ENCODE measurements around the gene ARHGEF11.

The ARHGEF11 gene

GRCh38 chr1:156893048-156893953 lies 152.2 kb downstream of the ARHGEF11 start, which contains the start of gene PEAR1:
TSS of gene PEAR1 (plus strand) at chr1:156893718. CDS start at chr1:156903927, 10,209 bp downstream.
- no peak within 1 kb of the TSS for H3K27ac Mint-ChIP-seq
- H3K4me3 Mint-ChIP-seq = peak within 1 kb of the TSS; percentile 48
- peaks cover 62% of the 10 kb centered on the region for H3K27me3 Mint-ChIP-seq
- H3K4me1 Mint-ChIP-seq (ENCODE audit: low read depth) = peaks cover 10% of the 10 kb centered on the region
- no peaks in the 10 kb centered on the region for H3K36me3 Mint-ChIP-seq (ENCODE audit: low read depth)
- no peaks in the 10 kb centered on the region for H3K9me3 Mint-ChIP-seq

DNA sequence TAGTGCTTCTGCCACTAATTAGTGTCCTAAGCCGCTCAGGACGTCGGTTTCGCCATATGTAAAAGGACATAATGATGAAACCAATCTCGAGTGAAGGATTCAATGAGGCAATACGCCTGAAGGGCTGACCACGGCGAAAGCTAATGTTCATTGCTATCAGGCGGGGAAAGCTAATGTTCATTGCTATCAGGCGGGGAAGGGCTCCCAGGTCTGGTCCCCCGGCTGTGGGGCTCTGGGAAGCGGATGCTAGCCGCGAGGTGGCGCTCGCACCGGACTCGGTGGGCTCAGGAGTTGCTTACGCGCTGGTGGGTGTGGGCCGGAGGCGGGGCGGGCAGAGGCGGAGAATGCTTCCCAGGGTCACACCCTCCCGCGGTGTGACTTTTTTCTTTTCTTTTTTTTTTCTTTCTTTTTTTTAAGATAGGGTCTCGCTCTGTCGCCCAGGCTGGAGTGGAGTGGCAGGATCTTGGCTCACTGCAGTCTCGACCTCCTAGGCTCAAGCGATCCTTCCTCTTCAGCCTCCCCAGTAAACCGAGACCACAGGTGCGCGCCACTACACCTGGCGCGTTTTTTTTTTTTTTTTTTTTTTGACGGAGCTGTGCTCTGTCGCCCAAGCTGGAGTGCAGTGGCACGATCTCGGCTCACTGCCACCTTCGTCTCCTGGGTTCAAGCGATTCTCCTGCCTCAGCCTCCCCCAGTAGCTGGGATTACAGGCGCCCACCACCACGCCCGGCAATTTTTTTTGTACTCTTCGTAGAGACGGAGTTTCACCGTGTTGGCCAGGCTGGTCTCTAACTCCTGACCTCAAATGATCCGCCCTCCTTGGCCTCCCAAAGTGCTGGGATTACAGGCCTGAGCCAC lies 153.1 kb downstream of the ARHGEF11 start:
- peaks cover 59% of the 10 kb centered on the region for H3K27me3 Mint-ChIP-seq
- H3K4me3 Mint-ChIP-seq = peak overlapping the region; percentile 48
- H3K4me1 Mint-ChIP-seq (ENCODE audit: low read depth) = peaks cover 7% of the 10 kb centered on the region
- H3K36me3 Mint-ChIP-seq (ENCODE audit: low read depth) = no peaks in the 10 kb centered on the region
- no peak overlapping the region for H3K27ac Mint-ChIP-seq
- no peaks in the 10 kb centered on the region for H3K9me3 Mint-ChIP-seq

DNA sequence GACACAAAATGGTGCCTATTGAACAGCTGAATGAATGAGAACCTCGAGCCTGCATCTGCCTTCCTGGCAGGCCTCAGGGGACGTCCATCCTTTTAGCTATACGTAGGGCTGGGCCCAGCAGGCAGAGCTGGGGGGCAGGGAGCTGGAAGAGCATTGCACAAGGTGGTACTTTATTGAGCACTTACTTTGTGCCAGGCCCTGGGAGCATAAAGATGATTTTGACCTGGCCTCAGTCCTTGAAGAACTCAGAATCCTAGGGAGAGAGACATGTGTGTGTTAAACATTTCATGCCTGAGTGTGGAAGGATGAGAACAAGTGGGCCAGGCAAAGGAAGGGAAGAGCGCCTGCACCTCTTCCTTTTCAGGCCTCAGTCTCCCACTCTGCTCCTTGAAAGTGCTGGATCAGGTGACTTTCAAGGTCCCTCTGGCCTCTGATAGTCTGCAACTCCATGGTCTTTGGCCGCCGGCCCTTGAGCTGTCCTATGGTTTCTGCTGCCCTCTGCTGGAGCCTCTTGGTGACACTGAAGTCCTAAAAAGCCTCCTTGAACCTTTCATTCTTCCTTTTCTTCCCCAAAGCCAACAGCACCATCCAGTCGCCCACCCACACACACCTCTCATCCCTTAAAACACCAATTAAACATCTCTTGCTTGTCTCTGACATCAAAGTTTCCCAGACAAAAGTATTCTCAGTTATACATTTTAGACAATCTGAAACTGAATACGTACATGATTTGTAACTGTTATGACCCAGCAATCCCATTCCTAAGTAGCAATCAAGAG lies 155.6 kb downstream of the ARHGEF11 start:
- no peak overlapping the region for H3K27ac Mint-ChIP-seq
- H3K27me3 Mint-ChIP-seq = peaks cover 55% of the 10 kb centered on the region
- H3K4me3 Mint-ChIP-seq = no peak overlapping the region

DNA sequence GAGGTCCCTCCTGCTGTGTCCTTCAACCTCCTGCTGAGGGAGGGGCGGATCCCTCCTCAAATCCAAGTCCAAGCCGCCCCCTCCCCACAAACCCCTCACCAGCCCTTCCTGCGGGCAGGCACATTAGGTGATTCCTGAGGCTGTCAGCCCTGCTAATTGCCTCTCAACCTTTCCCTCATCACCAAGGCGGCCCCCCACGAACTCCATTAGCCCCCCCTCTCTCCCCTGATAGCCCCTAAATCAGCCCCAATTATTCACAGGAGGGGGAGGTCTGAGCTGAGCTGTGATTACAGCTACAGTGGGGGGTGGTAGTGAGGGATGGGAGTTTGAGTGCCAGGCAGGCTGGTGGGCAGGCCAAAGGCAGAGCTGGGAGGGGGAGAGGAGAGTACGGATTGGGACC lies 157.8 kb downstream of the ARHGEF11 start:
- H3K9me3 Mint-ChIP-seq = no peaks in the 10 kb centered on the region
- no peaks in the 10 kb centered on the region for H3K36me3 Mint-ChIP-seq (ENCODE audit: low read depth)
- peaks cover 40% of the 10 kb centered on the region for H3K27me3 Mint-ChIP-seq

More for the DNA sequence above, 155.6 kb downstream of the ARHGEF11 start:
- Mint-ChIP-seq H3K36me3 (ENCODE audit: low read depth) (no peaks in the 10 kb centered on the region), H3K4me1 (ENCODE audit: low read depth) (peaks cover 7% of the 10 kb centered on the region), H3K9me3 (no peaks in the 10 kb centered on the region)

GRCh38 chr1:156887317-156887716 lies 158.2 kb downstream of the ARHGEF11 start:
- Mint-ChIP-seq H3K27ac (no peak overlapping the region), H3K27me3 (peaks cover 40% of the 10 kb centered on the region), H3K36me3 (ENCODE audit: low read depth) (no peaks in the 10 kb centered on the region), H3K4me3 (no peak overlapping the region), H3K9me3 (no peaks in the 10 kb centered on the region), H3K4me1 (ENCODE audit: low read depth) (peaks cover 4% of the 10 kb centered on the region)

More for the DNA sequence above, 157.8 kb downstream of the ARHGEF11 start:
- no peak overlapping the region for H3K27ac Mint-ChIP-seq
- H3K4me1 Mint-ChIP-seq (ENCODE audit: low read depth) = peaks cover 4% of the 10 kb centered on the region
- H3K4me3 Mint-ChIP-seq = no peak overlapping the region

DNA sequence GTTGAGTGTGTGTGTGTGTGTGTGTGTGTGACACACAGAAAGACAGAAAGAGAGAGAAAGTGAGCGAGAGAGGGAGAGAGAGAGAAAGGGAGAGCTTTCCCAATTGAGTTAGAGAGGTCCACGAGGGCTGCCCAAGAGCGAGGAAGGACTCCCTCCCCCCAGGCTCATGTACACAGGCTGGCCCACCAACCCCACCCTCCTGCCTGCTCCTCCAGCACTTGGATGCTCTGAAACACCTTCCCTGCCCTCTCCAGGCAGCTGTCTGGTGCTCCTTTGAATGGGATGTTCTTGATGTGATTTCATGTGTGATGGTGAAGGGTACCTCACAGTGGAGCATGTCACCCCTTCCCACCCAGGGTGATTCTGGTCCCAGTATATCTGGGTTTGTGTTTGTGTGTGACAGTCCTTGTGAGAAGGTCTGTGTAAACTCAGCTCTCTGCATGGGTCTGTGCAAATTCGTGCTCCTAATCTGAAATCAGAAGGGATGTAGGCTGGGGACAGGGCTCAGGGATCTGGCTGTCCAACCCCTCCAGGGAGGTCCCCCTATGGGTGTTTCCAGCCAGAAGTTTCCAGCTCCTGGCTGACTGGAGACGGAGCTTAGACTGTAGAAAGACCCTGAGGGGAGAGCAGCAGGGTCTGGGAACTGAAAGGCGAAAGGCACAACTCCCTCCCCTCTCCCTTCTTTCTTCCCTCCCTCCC lies 158.8 kb downstream of the ARHGEF11 start:
- H3K4me3 Mint-ChIP-seq = no peak overlapping the region
- peaks cover 35% of the 10 kb centered on the region for H3K27me3 Mint-ChIP-seq
- no peaks in the 10 kb centered on the region for H3K36me3 Mint-ChIP-seq (ENCODE audit: low read depth)
- H3K4me1 Mint-ChIP-seq (ENCODE audit: low read depth) = peaks cover 2% of the 10 kb centered on the region
- no peaks in the 10 kb centered on the region for H3K9me3 Mint-ChIP-seq
- no peak overlapping the region for H3K27ac Mint-ChIP-seq

GRCh38 chr1:156885880-156886355 lies 159.6 kb downstream of the ARHGEF11 start:
- Mint-ChIP-seq H3K27ac (no peak overlapping the region), H3K4me3 (no peak overlapping the region), H3K27me3 (peaks cover 27% of the 10 kb centered on the region), H3K4me1 (ENCODE audit: low read depth) (no peaks in the 10 kb centered on the region), H3K36me3 (ENCODE audit: low read depth) (no peaks in the 10 kb centered on the region), H3K9me3 (no peaks in the 10 kb centered on the region)

- Mint-ChIP-seq H3K27me3 (peaks cover 21% of the 10 kb centered on the region), H3K4me3 (no peak overlapping the region), H3K9me3 (no peaks in the 10 kb centered on the region), H3K4me1 (ENCODE audit: low read depth) (no peaks in the 10 kb centered on the region), H3K36me3 (ENCODE audit: low read depth) (no peaks in the 10 kb centered on the region), H3K27ac (no peak overlapping the region)
Measured at GRCh38 chr1:156885314-156885713, 160.2 kb downstream of the ARHGEF11 start.
